Measurements from ENCODE around the gene CLGN.

The CLGN gene, protein sequence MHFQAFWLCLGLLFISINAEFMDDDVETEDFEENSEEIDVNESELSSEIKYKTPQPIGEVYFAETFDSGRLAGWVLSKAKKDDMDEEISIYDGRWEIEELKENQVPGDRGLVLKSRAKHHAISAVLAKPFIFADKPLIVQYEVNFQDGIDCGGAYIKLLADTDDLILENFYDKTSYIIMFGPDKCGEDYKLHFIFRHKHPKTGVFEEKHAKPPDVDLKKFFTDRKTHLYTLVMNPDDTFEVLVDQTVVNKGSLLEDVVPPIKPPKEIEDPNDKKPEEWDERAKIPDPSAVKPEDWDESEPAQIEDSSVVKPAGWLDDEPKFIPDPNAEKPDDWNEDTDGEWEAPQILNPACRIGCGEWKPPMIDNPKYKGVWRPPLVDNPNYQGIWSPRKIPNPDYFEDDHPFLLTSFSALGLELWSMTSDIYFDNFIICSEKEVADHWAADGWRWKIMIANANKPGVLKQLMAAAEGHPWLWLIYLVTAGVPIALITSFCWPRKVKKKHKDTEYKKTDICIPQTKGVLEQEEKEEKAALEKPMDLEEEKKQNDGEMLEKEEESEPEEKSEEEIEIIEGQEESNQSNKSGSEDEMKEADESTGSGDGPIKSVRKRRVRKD

DNA sequence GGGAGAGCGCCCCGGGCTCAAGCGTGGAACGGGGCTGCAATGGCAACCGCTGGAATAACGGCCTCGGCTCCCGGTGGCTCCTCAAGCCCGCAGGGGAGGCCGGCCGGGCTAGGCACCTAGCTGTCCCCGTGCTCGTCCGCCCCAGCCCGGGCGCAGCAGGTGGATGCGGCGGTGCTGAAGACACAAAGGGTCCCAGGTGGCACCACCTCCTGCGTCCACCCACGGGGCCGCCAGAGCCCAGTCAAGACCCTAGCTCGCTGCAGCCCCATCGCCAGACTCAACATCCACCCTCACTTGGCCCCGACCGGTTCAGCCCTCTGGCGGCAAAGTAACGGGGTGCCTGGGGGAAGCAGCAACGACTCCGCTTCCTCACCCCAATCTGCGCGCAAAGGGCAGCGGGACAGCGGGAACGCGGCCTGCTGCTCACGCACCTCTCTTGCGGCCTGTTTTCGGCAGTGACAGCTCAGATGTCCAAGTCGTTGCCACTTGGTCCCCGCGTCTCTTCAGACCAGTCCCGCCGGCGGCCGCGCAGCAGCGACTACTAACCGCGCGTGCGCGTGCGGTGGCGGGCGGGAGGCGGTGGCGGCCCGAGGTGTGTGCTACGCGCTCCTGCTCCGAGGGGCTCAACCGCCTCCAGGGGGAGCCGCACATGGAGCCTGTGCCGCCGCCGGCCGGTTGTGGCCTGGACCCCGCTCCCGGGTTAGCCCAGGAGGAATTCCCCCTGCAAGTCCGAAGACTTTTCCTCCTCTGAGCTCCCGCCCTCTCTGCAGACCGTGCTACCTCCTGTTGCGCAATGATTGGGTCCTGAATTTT lies at the start of gene CLGN:
Gene CLGN (minus strand): TSS at position 543 of the 813 bp plus-strand sequence. CDS start 14,570 bp downstream, outside the sequence.
- TF ChIP-seq, protein P1, sequence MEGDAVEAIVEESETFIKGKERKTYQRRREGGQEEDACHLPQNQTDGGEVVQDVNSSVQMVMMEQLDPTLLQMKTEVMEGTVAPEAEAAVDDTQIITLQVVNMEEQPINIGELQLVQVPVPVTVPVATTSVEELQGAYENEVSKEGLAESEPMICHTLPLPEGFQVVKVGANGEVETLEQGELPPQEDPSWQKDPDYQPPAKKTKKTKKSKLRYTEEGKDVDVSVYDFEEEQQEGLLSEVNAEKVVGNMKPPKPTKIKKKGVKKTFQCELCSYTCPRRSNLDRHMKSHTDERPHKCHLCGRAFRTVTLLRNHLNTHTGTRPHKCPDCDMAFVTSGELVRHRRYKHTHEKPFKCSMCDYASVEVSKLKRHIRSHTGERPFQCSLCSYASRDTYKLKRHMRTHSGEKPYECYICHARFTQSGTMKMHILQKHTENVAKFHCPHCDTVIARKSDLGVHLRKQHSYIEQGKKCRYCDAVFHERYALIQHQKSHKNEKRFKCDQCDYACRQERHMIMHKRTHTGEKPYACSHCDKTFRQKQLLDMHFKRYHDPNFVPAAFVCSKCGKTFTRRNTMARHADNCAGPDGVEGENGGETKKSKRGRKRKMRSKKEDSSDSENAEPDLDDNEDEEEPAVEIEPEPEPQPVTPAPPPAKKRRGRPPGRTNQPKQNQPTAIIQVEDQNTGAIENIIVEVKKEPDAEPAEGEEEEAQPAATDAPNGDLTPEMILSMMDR (IDR thresholded peaks at IDR 0.05; ENCODE audit: low read depth, low read length) = peak; percentile 29; the same call in 1 of the 2 replicates
- peak within 1 kb of the TSS; percentile 71 for H3K4me3 ChIP-seq (ENCODE audit: low read depth, low read length)

DNA sequence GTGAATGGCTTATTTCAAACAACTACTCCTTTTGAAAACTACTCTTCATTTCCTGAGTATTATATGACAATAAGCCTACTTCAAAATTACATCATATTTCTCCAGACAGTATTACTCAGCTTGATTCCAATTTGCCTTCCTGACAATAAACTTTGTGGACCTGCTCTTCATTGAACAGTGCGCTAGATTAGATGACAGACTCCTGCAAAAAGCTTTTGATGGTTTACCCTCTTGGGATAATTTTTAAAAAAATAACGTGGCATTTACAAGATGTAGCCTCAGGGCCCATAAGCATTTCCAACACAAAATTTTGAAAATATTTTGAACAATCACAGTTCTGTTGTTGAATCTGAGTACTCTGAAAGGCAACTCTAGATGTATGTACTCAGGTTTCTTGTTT lies 44.7 kb upstream of the CLGN start:
- no peak overlapping the region for H3K4me3 ChIP-seq (ENCODE audit: low read depth, low read length)

DNA sequence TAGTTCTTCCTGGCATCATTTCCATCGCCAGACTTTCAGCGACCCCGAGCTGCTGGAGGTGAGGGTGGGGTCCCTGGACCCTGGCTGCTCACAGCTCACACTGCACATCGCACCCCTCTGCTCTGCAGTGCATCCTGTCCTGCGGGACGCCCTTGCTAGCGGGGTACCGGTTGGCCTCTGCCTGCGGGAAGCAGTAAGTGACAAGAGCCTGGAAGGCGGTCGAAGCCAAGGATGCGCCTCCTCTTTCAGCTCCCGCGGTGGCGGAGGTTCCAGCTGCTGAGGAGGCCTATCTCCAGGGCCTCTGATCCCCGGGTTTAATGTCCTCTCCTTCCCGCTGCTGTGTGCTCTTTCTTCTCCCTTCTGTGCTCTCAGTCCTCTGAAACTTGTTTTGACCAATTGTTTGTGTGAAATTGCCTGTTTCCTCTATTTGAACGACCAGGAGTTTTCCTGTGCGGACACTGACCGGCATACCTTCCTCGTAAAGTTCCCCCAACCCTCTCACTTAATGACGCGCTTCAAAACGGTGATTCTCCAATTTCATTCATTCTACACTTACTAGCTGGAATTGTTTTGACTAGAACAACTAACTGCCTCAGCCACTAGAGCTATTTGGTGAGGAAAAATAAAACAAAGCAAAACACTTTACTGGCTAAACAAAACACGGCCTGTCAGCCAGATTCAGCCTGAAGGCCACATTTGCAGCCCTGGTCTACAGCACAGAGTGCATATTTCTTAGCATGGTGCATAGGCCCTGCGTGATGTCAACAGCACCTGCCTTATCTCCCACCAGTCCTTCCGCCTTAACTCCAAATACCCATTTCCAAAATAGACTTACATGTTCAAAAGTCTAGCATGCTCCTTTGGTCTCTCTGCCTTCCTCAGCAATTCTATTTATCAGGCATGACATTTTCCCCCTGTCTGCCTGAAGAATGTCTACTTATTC lies 42.6 kb upstream of the CLGN start:
- H3K4me3 ChIP-seq (ENCODE audit: low read depth, low read length) = no peak overlapping the region
- TF ChIP-seq, protein P1 (IDR thresholded peaks at IDR 0.05; ENCODE audit: low read depth, low read length) = no peak

More for the DNA sequence above, 44.7 kb upstream of the CLGN start:
- TF ChIP-seq, protein P1 (IDR thresholded peaks at IDR 0.05; ENCODE audit: low read depth, low read length) = no peak

DNA sequence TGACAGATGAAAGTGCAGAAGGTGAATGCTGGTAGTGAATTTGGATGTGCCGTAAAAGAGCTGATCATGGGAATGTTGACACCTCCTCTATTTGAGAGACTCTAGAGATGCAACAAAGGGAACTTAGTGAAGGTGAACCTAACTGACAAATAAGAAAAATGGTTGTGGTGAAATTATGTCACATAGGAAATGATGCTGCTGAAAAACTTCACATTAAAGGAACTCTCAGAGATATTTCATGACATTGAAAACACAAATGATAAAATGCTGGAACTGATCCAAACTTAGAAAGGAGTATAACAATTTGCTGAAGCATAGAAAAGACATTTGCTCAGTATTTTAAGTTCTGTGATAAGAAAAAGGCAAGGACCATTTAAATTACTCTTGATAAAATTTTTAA lies 38.7 kb upstream of the CLGN start:
- no peak overlapping the region for H3K4me3 ChIP-seq (ENCODE audit: low read depth, low read length)
- TF ChIP-seq, protein P1 (IDR thresholded peaks at IDR 0.05; ENCODE audit: low read depth, low read length) = no peak

DNA sequence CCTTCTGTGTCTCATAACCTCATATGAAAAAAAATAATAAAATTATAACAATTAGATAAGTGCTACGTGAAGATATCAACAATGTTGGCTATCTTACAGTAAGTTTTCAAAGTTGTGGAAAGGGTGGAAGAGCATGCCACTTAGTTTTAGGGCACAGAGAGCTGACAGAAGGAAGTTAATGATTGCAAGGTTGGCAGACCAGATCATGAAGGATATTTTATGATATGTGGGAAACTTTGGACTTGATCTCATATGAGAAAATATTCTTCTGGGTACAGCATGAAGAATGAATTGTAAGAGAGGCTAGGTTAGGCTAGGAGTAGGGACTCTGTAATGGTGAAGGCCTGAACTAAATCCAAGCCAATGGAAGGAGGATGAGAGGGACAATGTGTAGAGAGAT lies 36.2 kb upstream of the CLGN start:
- TF ChIP-seq, protein P1 (IDR thresholded peaks at IDR 0.05; ENCODE audit: low read depth, low read length) = no peak
- H3K4me3 ChIP-seq (ENCODE audit: low read depth, low read length) = no peak overlapping the region

DNA sequence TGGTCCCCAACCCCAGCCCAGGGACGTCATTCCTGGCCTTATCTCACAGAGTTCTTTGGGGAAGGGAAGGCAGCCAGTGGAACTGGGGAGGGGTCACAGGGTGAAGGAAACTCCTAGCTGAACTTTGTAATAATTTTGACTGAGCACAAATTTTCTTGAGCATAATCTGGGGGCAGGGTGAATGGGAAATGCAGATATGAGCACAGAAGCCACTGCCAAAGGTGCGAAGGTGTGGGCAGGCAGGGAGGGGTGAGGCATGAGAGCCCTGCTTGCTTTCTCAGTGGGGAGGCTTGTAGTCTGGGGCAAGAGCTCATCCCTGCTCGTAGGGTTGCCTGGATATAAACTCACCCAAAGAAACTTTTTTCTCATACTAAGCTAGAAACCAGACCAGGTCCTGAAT lies 35.7 kb upstream of the CLGN start:
- TF ChIP-seq, protein P1 (IDR thresholded peaks at IDR 0.05; ENCODE audit: low read depth, low read length) = no peak
- no peak overlapping the region for H3K4me3 ChIP-seq (ENCODE audit: low read depth, low read length)

All from WI38 (cell line).